Sigmoid colon (tissue), 7 donors: ENCODE measurements around the gene PTPRA. TPM values are rescaled to one million over a fixed set of nuclear protein-coding genes. Genes with fewer than 3 reads are reported as not detected.

Source experiments
- DNase-seq: peaks from one replicate; pipeline ENCODE4 v3.0.0-alpha.2; 2019
- H3K27ac ChIP-seq, 4 donors: fragments of 200-600 bp; sonication (generic); one replicate each; pipeline ENCODE4 v1.5.1; 2016 to 2019; ENCODE audit warnings: mild to moderate bottlenecking in 1 of 4
- H3K27me3 ChIP-seq, 3 donors: fragments of 200-600 bp; sonication (generic); one replicate each; pipeline ENCODE4 v1.5.1; 2019; ENCODE audit warnings: mild to moderate bottlenecking in 1 of 3
- H3K36me3 ChIP-seq, 4 donors: fragments of 200-600 bp; sonication (generic); one replicate each; pipeline ENCODE4 v1.5.1; 2016 to 2019
- H3K4me1 ChIP-seq, 4 donors: fragments of 200-600 bp; sonication (generic); one replicate each; pipeline ENCODE4 v1.5.1; 2017 to 2019
- H3K4me3 ChIP-seq, 4 donors: fragments of 200-600 bp; sonication (generic); one replicate each; pipeline ENCODE4 v1.5.1; 2017 to 2019; ENCODE audit warnings: mild to moderate bottlenecking in 2 of 4, moderate library complexity in 1 of 4
- H3K9me3 ChIP-seq, 4 donors: fragments of 200-600 bp in 3 of 4; sonication (generic) in 3 of 4; one replicate each; pipeline versions ENCODE4 v1.5.1 to v1.6.1; 2013 to 2019
- CTCF ChIP-seq, 4 experiments: fragments of 450-650 bp in 3 of 4; fragments of 200-600 bp in 1 of 4; IDR thresholded peaks; one replicate each; pipeline ENCODE4 v1.5.1; 2016 to 2019; ENCODE audit warnings: antibody characterized with exemption in 4 of 4, mild to moderate bottlenecking in 3 of 4, moderate library complexity in 2 of 4
- EP300 ChIP-seq, 4 donors: sonication (generic); formaldehyde crosslinking; IDR thresholded peaks; one replicate each; pipeline ENCODE4 v1.6.1; 2017; ENCODE audit warnings: antibody characterized with exemption in 4 of 4
- POLR2A ChIP-seq, 2 donors: fragments of 450-650 bp; IDR thresholded peaks; one replicate each; pipeline ENCODE4 v1.6.1; 2016; ENCODE audit warnings: antibody characterized with exemption in 2 of 2, mild to moderate bottlenecking in 2 of 2, moderate library complexity in 2 of 2
- POLR2AphosphoS5 ChIP-seq, 4 donors: sonication (generic); formaldehyde crosslinking; IDR thresholded peaks; one replicate each; pipeline ENCODE4 v1.6.1; 2017; ENCODE audit warnings: antibody characterized with exemption in 4 of 4
- WGBS, 2 donors: extraction: QIAGEN DNeasy Blood & Tissue Kit; methylation state at CpG; one replicate each; pipeline ENCODE4 v1.1.7; 2013; 5-methylcytosine and 5-hydroxymethylcytosine counted together
- intact Hi-C: fragments of 100-400 bp; cut with DNase I; formaldehyde crosslinking; loops from one replicate; pipeline ENCODE4 v1.15.1; 2023
- polyA plus RNA-seq, 3 donors: library from polyadenylated mRNA; stranded (reverse); fragments of 200-250 nt; gene quantifications; one replicate each; pipeline ENCODE4 v1.2.3, GENCODE V29; 2013
- total RNA-seq, 4 donors: library from RNA; depleted of rRNA; stranded (reverse); fragments of >200 nt; gene quantifications; one replicate each; pipeline ENCODE4 v1.1.0, GENCODE V29; 2016
- donor health status: healthy with polysubstance abuse.
- donor health status: Bipolar disorder and iron deficiency.
- donor health status: healthy.

The PTPRA gene
- total and polyA plus RNA-seq, 7 donors: 10.2 to 86.4 (median 62.0) TPM

GRCh38 chr20:2847802-2848201, 25.5 kb upstream of the PTPRA start:
- H3K4me3 ChIP-seq: no peak overlapping the region
- 92 to 97% methylated on average over 4 of the region's 4 CpGs for WGBS, 2 donors
- no peaks in the 10 kb centered on the region for H3K9me3 ChIP-seq
- no peaks in the 10 kb centered on the region for H3K36me3 ChIP-seq
- no peak for DNase-seq
- H3K27ac ChIP-seq: no peak overlapping the region
- H3K4me1 ChIP-seq: peaks cover 0 to 6% (median 3%) of the 10 kb centered on the region in 4 donors
- intact Hi-C loops: loop anchor here (10.0 kb wide), 1 partner anchor 153 kb away; the partner anchor contains the start of gene EBF4
- TF ChIP-seq POLR2AphosphoS5 (IDR thresholded peaks at IDR 0.05) (no peak), POLR2A (IDR thresholded peaks at IDR 0.05) (no peak), EP300 (IDR thresholded peaks at IDR 0.05) (no peak), CTCF (IDR thresholded peaks at IDR 0.05) (no peak)
- no peaks in the 10 kb centered on the region for H3K27me3 ChIP-seq

- intact Hi-C loops: loop anchor here (10.0 kb wide), 1 partner anchor 155 kb away; the partner anchor contains the start of gene EBF4
- H3K27ac ChIP-seq: no peak overlapping the region
- no peak for DNase-seq
- peaks cover 0 to 6% (median 3%) of the 10 kb centered on the region in 4 donors for H3K4me1 ChIP-seq
- TF ChIP-seq POLR2AphosphoS5 (IDR thresholded peaks at IDR 0.05) (no peak), CTCF (IDR thresholded peaks at IDR 0.05) (no peak), POLR2A (IDR thresholded peaks at IDR 0.05) (no peak), EP300 (IDR thresholded peaks at IDR 0.05) (no peak)
- H3K9me3 ChIP-seq: no peaks in the 10 kb centered on the region
- WGBS, 2 donors: 91 to 92% methylated on average over 4 of the region's 4 CpGs
- no peak overlapping the region for H3K4me3 ChIP-seq
- no peaks in the 10 kb centered on the region for H3K36me3 ChIP-seq
- no peaks in the 10 kb centered on the region for H3K27me3 ChIP-seq
Observed at GRCh38 chr20:2849529-2849928, 23.8 kb upstream of the PTPRA start.

- Histone ChIP-seq H3K9me3 (no peaks in the 10 kb centered on the region), H3K4me3 (no peak overlapping the region), H3K36me3 (no peaks in the 10 kb centered on the region), H3K4me1 (peaks cover 0 to 6% (median 3%) of the 10 kb centered on the region in 4 donors), H3K27ac (no peak overlapping the region), H3K27me3 (no peaks in the 10 kb centered on the region)
- TF ChIP-seq POLR2AphosphoS5 (IDR thresholded peaks at IDR 0.05) (no peak), CTCF (IDR thresholded peaks at IDR 0.05) (no peak), POLR2A (IDR thresholded peaks at IDR 0.05) (no peak), EP300 (IDR thresholded peaks at IDR 0.05) (no peak)
- DNase-seq: no peak
- WGBS, 2 donors: 93 to 94% methylated on average over 10 of the region's 10 CpGs
- intact Hi-C loops: no loop called here
Observed at GRCh38 chr20:2851086-2851485, 22.2 kb upstream of the PTPRA start.

GRCh38 chr20:2858591-2858990, 14.7 kb upstream of the PTPRA start:
- no peak for DNase-seq
- H3K27me3 ChIP-seq: no peaks in the 10 kb centered on the region
- 91 to 95% methylated on average over 2 of the region's 2 CpGs for WGBS, 2 donors
- no peaks in the 10 kb centered on the region for H3K9me3 ChIP-seq
- TF ChIP-seq CTCF (IDR thresholded peaks at IDR 0.05) (no peak), POLR2AphosphoS5 (IDR thresholded peaks at IDR 0.05) (no peak), POLR2A (IDR thresholded peaks at IDR 0.05) (no peak), EP300 (IDR thresholded peaks at IDR 0.05) (no peak)
- H3K36me3 ChIP-seq: peaks cover 18 to 29% (median 22%) of the 10 kb centered on the region in 4 donors
- H3K4me1 ChIP-seq: no peaks in the 10 kb centered on the region
- H3K27ac ChIP-seq: no peak overlapping the region
- H3K4me3 ChIP-seq: no peak overlapping the region
- intact Hi-C loops: no loop called here
